ENCODE data around the gene EYA2.
"Not testable (repeated sequence)": the region's sequence is repeated elsewhere in the genome, so short reads cannot be mapped to it uniquely, and the experiment has no call there.

EYA2 gene

DNA sequence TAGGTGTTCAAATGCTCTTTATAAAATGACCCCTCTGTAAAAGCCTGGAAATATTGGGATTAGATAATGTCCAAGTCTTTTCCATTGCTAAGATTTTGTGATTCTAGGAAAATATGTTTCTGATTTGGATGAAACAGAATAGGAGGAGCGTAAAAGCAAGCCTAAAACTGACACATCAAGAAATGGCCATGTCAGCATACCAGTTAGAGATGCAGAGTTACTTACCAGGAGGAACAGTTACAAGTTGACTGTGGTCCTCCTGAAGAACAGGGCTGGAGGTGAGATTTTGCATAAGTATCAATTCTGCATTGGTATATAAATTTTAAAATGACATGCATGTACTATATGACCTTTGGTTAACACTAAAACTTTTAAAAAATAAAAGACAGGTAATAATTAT lies 35.3 kb downstream of the EYA2 start:
- FAIRE-seq = no peak
- no peak for DNase-seq (ENCODE audit: low spot score)

DNA sequence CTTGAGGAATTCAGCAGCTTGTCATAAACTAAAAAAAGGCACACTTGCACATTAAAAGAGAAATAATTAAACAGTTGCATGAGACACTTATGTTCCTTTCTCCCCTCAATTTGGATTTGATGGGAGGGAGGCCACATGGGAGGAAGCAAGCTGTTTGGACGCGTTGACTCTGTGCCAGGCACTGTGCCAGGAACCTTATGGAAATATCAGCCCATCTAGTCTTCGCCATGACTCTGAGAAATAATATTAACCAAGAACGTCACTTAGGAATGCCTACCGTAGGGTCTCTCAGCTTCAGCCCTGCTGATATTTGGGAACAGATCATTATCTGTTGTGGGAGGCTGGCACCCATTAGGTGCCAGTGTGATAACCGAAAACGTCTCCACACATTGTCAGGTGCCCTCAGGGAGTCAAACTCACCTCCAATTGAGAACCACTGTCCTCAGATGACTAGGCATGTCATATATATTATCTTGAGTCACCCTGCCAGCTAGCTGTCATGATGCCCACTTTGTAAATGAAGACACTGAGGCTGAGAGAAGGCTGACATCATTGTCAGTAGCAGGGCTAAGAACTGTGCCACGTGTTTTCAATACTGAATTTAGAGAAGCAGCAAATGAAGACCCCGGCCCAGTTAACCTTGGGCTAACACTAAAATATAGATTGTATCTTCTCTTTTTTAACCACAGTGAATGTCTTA lies 36.1 kb downstream of the EYA2 start:
- peak; percentile 76 for FAIRE-seq
- DNase-seq (ENCODE audit: low spot score) = no peak

DNA sequence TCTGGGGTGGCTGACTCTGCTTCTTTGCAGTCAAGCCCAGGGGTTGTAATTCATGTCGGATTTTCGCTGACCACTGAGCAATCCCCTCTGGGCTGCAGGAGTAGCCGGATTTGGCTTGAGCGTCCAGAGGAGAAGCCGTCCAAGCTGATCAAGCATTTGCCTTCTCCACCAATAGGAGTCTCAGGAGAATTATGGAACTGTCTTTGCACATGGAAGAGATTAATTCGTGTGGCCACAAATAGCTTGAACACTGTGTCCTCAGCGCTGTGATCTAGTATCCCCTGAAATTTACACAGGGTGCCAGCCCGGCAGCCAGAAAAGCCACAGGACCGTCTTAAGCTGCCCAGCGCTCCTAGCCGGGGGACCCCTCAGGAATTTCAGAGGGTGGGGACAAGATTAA lies 37.1 kb downstream of the EYA2 start:
- DNase-seq (ENCODE audit: low spot score) = no peak
- peak; percentile 82 for FAIRE-seq

DNA sequence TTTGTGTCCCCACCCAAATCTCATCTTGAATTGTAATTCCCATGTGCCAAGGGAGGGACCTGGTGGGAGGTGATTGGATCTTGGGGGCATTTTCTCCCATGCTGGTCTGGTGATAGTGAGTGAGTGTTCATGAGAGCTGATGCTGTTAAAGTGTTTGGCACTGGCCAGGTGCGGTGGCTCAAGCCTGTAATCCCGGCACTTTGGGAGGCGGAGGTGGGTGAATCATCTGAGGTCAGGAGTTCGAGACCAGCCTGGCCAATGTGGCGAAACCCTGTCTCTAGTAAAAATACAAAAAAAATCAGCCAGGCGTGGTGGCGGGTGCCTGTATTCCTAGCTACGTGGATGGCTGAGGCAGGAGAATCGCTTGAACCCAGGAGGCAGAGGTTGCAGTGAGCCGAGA lies 37.8 kb downstream of the EYA2 start:
- not testable (repeated sequence) for FAIRE-seq; DNase-seq (ENCODE audit: low spot score)

GRCh38 chr20:46933150-46933549 lies 38.5 kb downstream of the EYA2 start:
- DNase-seq (ENCODE audit: low spot score) = no peak
- FAIRE-seq = peak; percentile 30

DNA sequence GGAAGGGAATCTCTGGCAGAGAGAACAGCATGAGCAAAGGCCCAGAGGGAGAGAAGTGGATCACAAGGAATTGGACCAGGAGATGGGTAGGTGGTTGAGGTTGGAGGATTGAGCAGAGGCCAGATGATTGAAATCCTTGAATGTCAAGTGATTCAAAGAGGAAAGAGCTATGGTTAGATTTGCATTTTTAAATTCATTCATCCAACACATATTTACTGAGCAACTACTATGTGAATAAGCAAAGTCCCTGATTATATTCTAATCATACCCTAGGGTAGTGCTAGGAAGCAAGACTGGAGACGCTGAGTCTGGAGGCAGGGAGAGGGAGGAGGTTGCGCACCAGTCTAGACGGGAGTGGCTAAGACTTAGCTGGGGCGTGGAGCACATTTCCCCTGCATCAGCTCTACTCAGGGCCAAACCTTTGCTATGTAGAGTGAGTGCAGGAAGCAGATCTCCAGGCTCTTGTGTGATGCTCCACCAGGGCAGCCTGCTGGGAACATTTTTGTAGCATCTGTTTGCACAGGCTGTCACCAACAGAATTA lies 40.2 kb downstream of the EYA2 start:
- FAIRE-seq (peak; percentile 72), DNase-seq (ENCODE audit: low spot score) (no peak)

- FAIRE-seq (no peak), DNase-seq (ENCODE audit: low spot score) (no peak)
Observed at GRCh38 chr20:46935394-46936017, 40.9 kb downstream of the EYA2 start.

- FAIRE-seq = no peak
Observed at GRCh38 chr20:46936415-46937156, 41.9 kb downstream of the EYA2 start.

GRCh38 chr20:46937157-46937523 lies 42.5 kb downstream of the EYA2 start:
- no peak for FAIRE-seq
- DNase-seq (ENCODE audit: low spot score) = no peak

More at GRCh38 chr20:46936415-46937156, 41.9 kb downstream of the EYA2 start:
- no peak for DNase-seq (ENCODE audit: low spot score)

DNA sequence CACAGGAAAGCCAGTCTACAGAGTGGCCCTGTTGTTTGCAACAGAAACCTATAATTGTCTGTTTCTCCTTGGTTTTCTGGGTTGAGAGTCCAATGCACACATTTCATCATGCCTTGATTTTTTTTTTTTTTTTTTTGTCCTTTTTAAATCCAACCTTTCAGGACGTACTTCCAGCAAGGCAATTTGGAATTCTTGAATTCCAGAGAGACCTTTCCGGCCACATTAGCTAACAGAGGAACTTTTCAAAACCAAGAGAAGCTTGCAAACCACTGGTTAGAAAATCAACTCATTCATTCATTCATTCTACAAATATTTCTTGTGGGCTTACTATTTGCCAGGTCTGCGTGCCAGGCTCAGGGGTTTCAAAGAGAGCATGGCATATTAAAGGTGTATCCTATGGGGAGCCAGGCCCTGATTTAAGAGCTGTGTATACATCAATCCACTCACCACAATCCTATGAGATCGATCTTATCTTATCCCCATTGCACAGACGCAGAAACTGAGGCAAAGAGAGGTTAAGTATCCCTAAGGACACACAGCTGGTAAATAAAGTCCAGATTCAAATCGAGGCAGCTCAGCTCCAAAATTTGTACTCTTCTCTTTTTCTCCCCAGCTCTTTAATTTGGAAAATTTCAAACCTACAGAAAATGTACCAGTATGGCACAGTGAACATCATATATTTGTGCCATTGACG lies 43.0 kb downstream of the EYA2 start:
- FAIRE-seq (no peak), DNase-seq (ENCODE audit: low spot score) (no peak)

GRCh38 chr20:46938434-46938833 lies 43.8 kb downstream of the EYA2 start:
- FAIRE-seq = peak; percentile 82

GRCh38 chr20:46939031-46939965 lies 44.7 kb downstream of the EYA2 start:
- peak; percentile 46 for DNase-seq (ENCODE audit: low spot score)
- no peak for FAIRE-seq

More at GRCh38 chr20:46938434-46938833, 43.8 kb downstream of the EYA2 start:
- DNase-seq (ENCODE audit: low spot score) = no peak

- no peak for DNase-seq (ENCODE audit: low spot score)
- FAIRE-seq = no peak
Observed at GRCh38 chr20:46940616-46941015, 46.0 kb downstream of the EYA2 start.

DNA sequence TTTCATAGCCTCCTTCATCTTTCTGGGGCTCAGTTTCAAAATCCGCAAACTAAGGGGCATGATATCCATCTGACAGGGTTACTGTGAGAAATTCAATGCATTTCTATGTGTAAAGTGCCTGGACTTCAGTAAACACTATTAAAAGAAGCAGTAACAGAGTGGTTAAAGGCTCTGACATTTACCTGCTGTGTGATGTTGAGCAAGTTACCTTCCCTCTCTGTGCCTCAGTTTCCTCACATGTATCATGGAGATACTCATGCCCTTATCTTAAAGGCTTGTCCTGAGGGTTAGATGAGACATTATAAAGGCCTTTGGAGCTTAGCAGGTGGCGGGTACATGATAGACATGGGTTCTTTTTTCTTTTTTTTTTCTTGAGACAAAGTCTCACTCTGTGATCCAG lies 46.8 kb downstream of the EYA2 start:
- DNase-seq (ENCODE audit: low spot score) (no peak), FAIRE-seq (no peak)

GRCh38 chr20:46943861-46944591 lies 49.4 kb downstream of the EYA2 start:
- DNase-seq (ENCODE audit: low spot score) (no peak), FAIRE-seq (no peak)

- DNase-seq (ENCODE audit: low spot score) (no peak), FAIRE-seq (no peak)
Observed at GRCh38 chr20:46945465-46945864, 50.8 kb downstream of the EYA2 start.

- no peak for FAIRE-seq
Observed at GRCh38 chr20:46946181-46946624, 51.6 kb downstream of the EYA2 start.

GRCh38 chr20:46946796-46947195 lies 52.2 kb downstream of the EYA2 start:
- FAIRE-seq (no peak), DNase-seq (ENCODE audit: low spot score) (no peak)

More at GRCh38 chr20:46946181-46946624, 51.6 kb downstream of the EYA2 start:
- DNase-seq (ENCODE audit: low spot score) = no peak

GRCh38 chr20:46948081-46948480 lies 53.4 kb downstream of the EYA2 start:
- FAIRE-seq = no peak
- DNase-seq (ENCODE audit: low spot score) = no peak

GRCh38 chr20:46951405-46951804 lies 56.8 kb downstream of the EYA2 start:
- DNase-seq (ENCODE audit: low spot score) (no peak), FAIRE-seq (no peak)

Measured in urothelium cell line (cell line).